HG03575 (cell line): ENCODE results near the gene TNFSF13B.
A peak's percentile ranks its signal among the peaks of the same experiment; 100 is the strongest.
"Not testable (repeated sequence)": the region's sequence is repeated elsewhere in the genome, so short reads cannot be mapped to it uniquely, and the experiment has no call there.

Source experiments
- ATAC-seq: cut with Tn5 transposase; IDR thresholded peaks from one replicate; pipeline ENCODE4 v1.9.1; 2021; ENCODE audit not compliant: unreplicated experiment, insufficient number of reproducible peaks, low FRiP score; ENCODE audit errors: extremely low read depth

The TNFSF13B gene, protein sequence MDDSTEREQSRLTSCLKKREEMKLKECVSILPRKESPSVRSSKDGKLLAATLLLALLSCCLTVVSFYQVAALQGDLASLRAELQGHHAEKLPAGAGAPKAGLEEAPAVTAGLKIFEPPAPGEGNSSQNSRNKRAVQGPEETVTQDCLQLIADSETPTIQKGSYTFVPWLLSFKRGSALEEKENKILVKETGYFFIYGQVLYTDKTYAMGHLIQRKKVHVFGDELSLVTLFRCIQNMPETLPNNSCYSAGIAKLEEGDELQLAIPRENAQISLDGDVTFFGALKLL

DNA sequence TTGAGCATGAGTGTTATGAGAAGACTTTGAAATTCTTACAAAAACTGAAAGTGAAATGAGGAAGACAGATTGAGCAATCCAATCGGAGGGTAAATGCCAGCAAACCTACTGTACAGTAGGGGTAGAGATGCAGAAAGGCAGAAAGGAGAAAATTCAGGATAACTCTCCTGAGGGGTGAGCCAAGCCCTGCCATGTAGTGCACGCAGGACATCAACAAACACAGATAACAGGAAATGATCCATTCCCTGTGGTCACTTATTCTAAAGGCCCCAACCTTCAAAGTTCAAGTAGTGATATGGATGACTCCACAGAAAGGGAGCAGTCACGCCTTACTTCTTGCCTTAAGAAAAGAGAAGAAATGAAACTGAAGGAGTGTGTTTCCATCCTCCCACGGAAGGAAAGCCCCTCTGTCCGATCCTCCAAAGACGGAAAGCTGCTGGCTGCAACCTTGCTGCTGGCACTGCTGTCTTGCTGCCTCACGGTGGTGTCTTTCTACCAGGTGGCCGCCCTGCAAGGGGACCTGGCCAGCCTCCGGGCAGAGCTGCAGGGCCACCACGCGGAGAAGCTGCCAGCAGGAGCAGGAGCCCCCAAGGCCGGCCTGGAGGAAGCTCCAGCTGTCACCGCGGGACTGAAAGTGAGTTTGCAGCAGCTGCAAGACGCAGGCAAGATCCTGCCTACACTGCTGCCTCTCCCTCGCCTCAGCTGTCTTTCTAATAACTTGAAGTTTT, at the start of gene TNFSF13B:
TSS of gene TNFSF13B (plus strand) at position 118 of the 728 bp plus-strand sequence. CDS start at position 296, 178 bp downstream.
- peak; percentile 46 for ATAC-seq

DNA sequence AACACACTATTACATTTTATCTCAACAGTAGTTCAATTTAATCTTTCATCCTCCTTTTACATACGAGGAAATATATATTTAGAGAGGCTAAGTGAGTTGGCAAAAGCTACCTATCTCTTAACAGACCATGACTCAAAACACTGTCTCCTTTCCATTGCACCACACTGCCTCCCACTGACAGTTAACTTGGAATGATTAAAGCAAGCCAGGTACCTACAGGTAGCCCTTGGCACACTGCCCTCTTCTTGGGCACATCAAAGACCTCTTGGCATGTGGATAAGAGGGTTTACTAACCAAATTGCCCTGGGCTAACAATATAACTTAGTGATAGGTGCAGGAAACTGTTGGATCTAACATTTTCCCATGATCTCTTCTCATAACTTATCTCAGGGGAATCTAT, 49.5 kb upstream of the TNFSF13B start:
- no peak for ATAC-seq

DNA sequence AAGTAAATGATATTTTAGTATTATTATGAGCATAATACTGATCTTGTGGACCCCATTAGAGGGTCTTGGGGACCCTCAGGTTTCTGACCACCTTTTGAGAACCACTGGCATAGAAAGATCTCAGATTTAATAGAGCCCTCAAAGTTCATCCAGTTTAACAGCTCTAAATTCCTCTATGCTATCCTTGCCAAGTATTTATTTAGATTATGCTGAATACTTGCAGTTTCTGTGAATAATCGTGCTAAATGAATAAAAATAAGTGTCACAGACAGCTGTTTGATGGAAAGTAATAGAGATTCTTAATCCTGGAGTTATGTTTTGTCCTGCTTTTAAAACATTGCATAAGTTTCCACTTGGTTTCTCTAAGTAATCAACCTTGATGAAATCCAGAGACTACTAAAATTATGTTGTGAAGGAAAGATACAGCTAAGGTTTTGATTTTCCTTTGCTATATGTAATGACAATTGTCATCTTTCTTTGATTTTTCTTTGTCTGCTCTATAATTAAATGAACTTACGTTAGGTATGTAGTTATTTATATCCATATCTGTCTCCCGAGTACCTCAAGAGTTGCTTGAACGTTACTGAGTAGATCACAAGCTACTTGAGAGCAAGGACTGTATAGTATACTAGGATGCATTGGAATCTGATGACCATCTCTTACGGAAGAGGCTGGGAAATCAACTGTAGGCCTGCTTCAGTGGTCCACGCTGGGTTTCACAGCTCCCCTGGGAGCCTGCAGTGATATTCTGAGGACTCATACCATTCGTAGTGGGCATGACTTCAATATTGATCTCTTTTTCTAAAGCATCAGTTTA, 45.6 kb upstream of the TNFSF13B start:
- no peak for ATAC-seq

DNA sequence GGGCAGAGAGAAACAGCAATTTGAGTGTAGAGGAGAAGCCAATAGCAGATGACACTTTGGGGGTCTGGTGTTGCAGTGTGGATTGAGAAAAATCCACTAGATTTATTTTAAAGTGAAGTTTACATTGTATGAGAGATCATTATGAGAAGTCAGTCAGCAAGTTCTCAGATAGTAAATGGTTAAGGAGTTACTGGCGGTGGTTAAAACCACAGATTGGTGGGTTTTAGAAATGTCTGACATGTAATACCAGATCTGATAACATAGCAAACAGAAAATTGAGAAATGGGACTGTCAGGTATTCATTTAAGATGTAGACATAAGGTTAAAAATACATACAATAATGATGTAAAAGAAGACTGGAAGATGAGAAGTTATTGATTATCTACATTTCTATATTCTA, 44.1 kb upstream of the TNFSF13B start:
- peak; percentile 50 for ATAC-seq

DNA sequence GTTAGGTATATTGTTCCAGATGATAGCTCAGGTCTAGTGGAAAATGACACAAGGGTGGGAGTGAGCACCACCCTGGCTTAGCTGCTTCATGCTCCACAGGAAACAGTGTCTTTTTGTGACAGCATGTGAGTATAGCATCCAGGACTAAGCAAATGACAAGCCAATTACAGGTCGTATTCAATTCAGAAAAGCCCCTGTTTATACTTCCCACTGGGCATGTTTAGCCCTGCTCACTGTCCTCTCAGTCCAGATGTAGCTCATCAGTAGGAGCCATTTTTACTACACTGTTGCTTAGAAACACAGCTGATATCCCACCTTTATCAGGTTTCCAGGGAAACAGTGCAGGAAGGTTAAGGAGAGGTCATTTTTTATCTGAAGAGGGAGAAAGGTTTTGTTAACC, 43.3 kb upstream of the TNFSF13B start:
- ATAC-seq: no peak

DNA sequence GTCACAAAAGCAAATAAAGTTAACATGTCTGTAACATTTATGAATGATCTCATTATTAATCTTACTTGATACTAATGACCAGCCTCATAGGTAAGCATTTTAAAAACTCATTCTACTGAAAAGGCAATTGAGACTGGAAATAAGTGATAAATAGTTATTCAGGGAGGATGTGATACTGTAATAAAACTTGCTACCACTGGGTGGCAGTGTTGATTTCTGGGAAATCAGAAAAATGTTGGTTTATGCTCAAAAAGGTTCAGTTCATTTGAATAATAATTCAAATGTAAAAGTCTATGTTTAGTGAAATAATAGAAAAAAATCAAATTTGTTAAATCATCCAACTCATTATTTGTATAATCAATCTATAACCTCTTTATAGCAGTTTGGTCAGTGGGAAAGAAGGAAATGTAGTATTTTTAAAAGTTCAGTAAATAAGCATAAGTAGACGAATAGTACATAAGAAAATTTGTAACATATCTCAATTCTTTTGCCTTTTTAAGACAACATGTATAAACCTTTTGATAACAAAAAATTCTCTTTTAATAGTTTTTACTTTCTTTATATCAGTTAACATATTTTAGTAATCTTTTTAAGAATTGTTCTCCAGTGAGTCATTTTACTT, 41.8 kb upstream of the TNFSF13B start:
- ATAC-seq: no peak

DNA sequence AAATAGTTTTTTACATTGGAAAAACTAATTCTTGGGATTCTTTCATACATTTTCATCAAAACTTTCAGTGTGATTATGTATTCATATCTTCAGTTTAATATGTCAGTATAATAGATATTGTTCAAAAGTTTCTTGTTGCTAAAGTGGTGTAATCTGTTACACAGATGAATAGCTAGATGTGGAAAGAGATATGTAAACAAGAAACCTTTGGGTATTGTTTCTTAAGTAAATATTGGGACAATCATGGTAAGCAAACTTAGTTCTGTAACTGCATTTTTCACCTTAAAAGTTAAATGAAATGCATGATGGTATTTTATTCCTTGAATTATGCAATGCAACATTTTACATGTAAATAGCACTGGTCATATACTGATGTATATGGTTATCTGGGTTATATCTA, 39.1 kb upstream of the TNFSF13B start:
- no peak for ATAC-seq

DNA sequence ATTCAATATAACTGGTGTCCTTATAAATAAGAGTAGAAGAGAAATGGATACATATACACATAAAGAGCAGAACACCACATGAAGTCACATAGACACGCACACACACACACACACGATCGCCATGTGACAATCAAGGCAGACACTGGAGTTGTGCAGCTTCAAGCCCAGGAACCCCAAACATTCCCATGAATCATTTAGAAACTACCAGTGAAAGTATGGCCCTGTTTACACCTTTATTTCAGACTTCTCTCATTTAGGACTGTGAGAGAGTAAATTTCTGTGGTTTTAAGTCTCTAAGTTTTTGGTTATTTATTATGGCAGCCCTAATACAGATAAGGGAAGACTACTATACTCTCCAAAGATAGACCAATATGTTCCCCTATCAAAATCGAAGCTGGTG, 20.4 kb upstream of the TNFSF13B start:
- ATAC-seq: no peak

DNA sequence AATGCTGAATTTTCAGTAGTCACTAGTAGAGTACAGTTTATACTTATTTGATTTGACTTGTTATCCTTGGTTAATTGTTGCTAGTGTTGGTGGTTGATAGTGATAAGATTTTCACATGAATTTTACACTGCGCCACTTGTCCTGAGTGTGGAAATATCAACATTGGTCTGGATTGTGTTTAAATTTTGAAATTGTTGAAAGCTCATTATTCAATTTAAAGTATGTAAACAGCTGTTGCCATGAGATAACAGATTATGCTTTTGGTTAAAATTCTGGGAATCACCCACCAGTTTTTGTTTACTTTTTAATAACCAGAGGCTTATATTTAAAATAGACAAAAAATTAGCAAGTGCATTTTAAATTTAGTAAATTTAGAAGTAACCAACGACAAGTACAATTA, 12.3 kb upstream of the TNFSF13B start:
- no peak for ATAC-seq

DNA sequence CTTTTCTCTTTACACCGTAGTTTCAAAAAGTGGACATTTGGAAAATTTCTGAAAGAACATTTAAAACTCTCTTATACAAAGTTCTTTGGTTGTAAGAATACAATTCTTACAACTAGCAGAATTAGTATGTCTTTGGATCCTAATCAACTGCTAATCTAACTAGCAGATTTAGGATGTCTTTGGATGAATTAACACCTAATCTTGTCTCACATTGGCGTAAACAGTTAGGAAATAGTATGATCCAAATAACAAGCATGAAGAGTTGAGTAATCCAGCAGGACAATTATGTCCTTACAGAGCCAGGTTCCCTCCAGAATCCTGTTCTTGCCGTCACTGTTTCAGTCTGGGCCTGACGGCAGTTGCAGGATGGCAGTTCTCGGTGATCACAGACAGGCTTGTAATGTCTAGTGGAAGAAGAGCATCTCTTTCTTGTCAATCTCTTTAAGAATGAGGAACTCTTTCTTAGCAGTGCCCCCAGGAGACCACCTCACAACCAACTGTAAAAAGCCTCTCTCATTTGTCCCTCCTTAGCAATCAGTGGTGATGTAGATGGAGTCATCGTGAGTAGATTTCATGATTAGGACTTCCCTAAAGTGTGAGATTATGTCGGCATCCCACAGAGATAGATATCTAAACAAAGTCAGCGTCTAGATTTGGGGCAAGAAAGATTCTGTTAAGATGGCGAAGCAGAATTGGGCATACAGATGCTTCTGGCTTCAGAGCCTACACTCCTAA, 5.7 kb upstream of the TNFSF13B start:
- ATAC-seq: no peak

DNA sequence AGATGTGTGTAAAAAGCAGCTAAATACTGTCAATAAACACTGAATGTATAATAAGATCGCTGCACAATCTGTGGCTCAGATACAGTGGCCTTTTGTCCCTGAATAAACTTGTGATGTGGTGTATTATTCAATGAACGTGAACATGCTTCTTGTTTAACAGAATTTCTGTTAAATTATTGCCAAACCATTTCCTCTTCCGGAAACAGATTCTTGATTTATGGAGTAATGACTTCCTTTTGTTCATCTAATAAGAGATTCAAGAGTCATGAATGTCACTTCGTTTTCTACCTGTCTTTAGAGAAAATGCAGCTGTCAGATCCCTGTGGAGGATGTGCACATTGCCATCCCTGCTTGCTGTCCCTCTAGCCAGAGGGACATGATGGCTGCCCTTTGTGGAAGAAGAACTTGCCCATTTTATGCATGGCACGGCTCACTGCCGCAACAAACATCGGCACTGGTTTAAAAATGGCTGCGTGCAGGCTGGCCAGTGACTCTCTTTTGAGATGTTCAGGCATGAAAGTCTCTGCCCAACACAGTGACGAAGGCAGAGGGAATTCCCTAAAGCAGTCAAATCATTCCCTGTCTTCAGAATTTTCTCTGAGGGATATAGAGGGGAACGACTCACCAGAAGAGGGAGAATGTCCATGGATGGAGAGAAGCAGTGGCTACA, 3.1 kb upstream of the TNFSF13B start:
- no peak for ATAC-seq

DNA sequence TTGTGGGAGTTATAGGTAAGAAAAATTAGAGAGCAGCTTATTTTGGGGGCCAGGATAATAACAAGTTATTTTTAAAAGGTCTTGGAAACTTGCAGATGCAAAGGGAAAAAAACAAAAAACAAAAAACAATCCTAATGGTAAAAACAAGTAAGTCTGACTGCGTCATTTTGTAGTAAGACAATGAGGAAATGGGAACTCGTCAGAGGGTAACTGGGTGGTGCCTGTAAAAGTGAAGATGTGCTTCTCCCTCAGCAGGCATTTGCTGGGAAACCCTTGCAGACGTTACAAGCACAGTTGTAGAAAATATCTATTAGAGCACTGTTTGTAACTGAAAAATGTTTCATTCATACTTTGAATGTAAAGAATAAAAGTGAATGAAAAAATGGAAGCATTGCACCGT, 2.2 kb upstream of the TNFSF13B start:
- no peak for ATAC-seq

DNA sequence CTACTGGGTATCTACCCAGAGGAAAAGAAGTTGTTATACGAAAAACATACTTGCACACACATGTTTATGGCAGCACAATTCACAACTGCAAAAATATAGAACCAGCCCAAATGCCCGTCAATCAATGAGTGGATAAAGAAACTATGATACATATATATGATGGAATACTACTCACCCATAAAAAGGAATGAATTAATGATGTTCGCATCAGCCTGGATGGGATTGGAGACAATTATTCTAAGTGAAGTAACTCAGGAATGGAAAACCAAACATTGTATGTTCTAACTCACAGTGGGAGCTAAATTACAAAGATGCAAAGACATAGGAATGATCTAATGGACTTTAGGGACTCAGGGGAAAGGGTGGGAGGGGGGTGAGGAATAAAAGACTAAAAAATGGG, 1.7 kb upstream of the TNFSF13B start:
- ATAC-seq: not testable (repeated sequence)

DNA sequence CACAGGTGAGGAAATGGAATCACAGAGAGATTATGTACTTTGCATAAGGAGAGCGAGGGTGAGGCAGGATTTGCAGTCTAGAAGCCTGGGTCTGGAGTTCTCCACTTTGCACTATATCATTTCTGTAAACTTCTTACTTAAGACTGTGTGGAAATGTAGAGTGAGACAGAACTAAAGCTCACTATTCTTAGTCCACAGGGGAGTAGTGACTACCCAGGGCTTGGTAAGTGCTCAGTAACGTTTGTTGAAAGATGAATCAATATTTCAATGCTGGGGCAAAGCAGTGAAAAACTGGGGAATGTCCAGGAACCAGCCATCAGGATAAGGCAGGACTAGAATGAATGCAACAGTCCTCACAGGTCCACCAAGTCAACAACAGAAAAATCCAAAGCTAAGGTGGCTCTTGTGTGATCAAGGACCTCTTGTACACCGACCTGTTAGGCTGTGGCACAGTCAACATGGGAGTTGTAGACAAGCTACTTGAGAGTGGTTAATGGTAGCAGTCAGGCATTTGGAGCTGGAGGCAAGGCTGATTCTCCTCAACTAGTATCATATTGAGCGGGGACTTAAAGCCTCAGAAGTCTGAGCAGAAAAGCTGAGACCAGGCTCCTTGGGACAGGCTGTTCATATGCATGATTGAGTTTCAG, 929 bp upstream of the TNFSF13B start:
- ATAC-seq: no peak

DNA sequence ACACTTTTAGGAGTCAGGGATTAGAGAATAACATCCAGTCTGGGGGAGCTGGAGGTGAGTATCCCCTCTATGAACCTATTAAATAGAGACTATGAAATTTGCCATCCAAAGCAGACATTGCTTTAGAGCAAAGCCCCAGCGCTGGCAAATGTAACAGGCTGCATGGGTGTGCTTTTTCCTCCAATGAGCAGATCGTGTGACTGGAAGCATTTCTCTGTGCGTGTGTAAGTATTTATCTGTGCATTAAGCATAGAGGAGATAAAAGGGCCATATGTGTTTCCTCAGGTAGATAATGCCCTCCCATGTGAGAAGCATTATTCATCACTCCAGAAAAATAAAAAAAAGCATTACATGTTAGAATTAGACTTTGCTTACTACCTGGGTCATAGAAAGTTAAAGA, 924 bp downstream of the TNFSF13B start:
- ATAC-seq: no peak

DNA sequence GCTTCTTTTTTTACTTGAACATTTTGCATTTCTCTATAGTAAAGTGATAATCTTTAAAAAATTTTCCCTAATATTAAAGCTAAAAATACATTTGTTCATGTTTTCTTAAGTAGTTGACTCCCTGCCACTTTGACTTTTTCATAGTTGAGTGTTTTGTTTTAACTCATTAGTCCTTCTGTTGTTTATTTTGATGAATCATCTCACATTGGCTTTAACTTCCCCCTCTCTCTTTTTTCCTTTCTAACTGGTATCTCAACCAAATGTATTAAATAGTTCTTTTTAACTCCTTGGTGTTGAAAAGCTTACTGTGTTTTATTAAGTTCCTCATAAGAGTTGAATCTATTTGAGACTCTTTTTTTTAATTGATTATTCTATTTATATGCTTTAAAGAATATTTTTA, 2.8 kb downstream of the TNFSF13B start:
- ATAC-seq: no peak

DNA sequence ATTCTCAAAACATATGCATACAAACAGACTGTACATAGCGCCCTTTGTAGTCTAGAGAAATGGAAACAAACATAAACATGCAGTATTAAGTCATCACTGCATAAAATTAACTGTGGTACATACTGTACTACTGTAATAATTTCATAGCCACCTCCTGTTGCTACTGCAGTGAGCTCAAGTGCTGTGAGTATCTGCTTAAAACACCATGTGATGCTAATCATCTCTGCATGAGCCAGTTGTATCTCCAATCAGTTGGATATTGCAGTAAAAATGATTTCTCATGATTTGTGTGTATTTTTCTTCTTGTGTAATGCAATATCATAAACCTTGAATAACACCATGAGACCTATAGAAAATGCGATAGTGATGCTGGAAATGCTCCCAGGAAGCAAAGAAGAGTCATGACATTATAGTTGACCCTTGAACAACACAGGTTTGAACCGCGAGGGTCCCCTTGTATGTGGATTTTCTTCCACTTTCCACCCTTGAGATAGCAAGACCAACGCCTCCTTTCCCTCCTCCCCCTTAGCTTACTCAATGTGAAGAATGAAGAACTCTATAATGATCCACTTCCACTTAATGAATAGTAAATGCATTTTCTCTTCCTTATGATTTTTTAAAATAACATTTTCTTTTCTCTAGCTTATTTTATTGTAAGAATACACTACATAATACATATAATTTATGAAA, 4.1 kb downstream of the TNFSF13B start:
- ATAC-seq: no peak
